SK-N-SH (cell line): Measurements from ENCODE around the gene LRP5. TPM values are rescaled to one million over a fixed set of nuclear protein-coding genes. Genes with fewer than 3 reads are reported as not detected.

Experiments used
- CTCF ChIA-PET: fragments of 300-600, 350-600 bp; formaldehyde crosslinking; extraction: SDS; loops from one replicate; lab custom pipeline; 2021; lab: Yijun Ruan, JAX
- POLR2A ChIA-PET: fragments of 350-600 bp; sonication (Branson Sonifier 250); formaldehyde crosslinking; extraction: SDS; loops from one replicate; lab custom pipeline; 2020; ENCODE audit warnings: antibody characterized with exemption, inconsistent platforms; lab: Yijun Ruan, JAX
- DNase-seq: peaks from one replicate; pipeline ENCODE4 v3.0.0; 2012
- H2AFZ ChIP-seq: fragments of 200-600 bp; sonication (generic); 2 replicates; pipeline ENCODE4 v1.8.1; 2016; ENCODE audit warnings: antibody characterized with exemption, mild to moderate bottlenecking, low read depth
- H3F3A ChIP-seq: fragments of 200-600 bp; sonication (generic); replicated peaks from 2 replicates; pipeline ENCODE3; 2016; ENCODE audit warnings: antibody characterized with exemption, mild to moderate bottlenecking; ENCODE audit not compliant: insufficient read depth
- H3K27ac ChIP-seq, 2 experiments: fragments of 200-500 bp in 1 of 2; fragments of 200-600 bp in 1 of 2; sonication (Bioruptor generic) in 1 of 2; sonication (generic), shearing (Covaris generic) in 1 of 2; 2 replicates each; pipeline versions ENCODE4 v1.5.1 to v1.6.1; 2014 to 2016; ENCODE audit warnings: low read depth in 2 of 2, inconsistent platforms in 1 of 2, low read length in 1 of 2, mild to moderate bottlenecking in 1 of 2, mixed read lengths in 1 of 2
- H3K27me3 ChIP-seq: fragments of 200-600 bp; sonication (generic), shearing (Covaris generic); 2 replicates; pipeline ENCODE4 v1.6.1; 2016; ENCODE audit warnings: mixed run types; ENCODE audit not compliant: insufficient read depth
- H3K36me3 ChIP-seq, 2 experiments: fragments of 200-500 bp in 1 of 2; fragments of 200-600 bp in 1 of 2; sonication (Bioruptor generic) in 1 of 2; sonication (generic) in 1 of 2; replicated peaks in 1 of 2; 2 replicates each; pipeline versions ENCODE3 to v1.5.1; 2014 to 2016; ENCODE audit warnings: low read length in 1 of 2, mild to moderate bottlenecking in 1 of 2; ENCODE audit not compliant: insufficient read depth in 2 of 2, control insufficient read depth in 1 of 2
- H3K4me1 ChIP-seq, 2 experiments: fragments of 200-500 bp in 1 of 2; fragments of 200-600 bp in 1 of 2; sonication (Bioruptor generic) in 1 of 2; sonication (generic), shearing (Covaris generic) in 1 of 2; 2 replicates each; pipeline versions ENCODE4 v1.5.1 to v1.6.1; 2014 to 2016; ENCODE audit warnings: low read depth in 1 of 2, low read length in 1 of 2, mixed run types in 1 of 2; ENCODE audit not compliant: insufficient read depth in 2 of 2, control insufficient read depth in 1 of 2
- H3K4me2 ChIP-seq: fragments of 200-600 bp; sonication (generic), shearing (Covaris generic); 2 replicates; pipeline ENCODE4 v1.6.1; 2017; ENCODE audit warnings: mixed run types
- H3K4me3 ChIP-seq, 2 experiments: fragments of 200-500 bp in 1 of 2; fragments of 200-600 bp in 1 of 2; sonication (Bioruptor generic) in 1 of 2; sonication (generic), shearing (Covaris generic) in 1 of 2; 2 replicates each; pipeline versions ENCODE4 v1.5.1 to v1.8.1; 2014 to 2016; ENCODE audit warnings: low read depth in 2 of 2, inconsistent platforms in 1 of 2, low read length in 1 of 2, mild to moderate bottlenecking in 1 of 2, mixed read lengths in 1 of 2, moderate library complexity in 1 of 2
- H3K79me2 ChIP-seq: fragments of 200-600 bp; sonication (generic); 2 replicates; pipeline ENCODE4 v1.8.1; 2017; ENCODE audit warnings: mild to moderate bottlenecking; ENCODE audit not compliant: insufficient read depth
- H3K9ac ChIP-seq: fragments of 200-600 bp; sonication (generic); 2 replicates; pipeline ENCODE4 v1.6.1; 2017; ENCODE audit warnings: mixed run types
- H3K9me2 ChIP-seq: fragments of 200-600 bp; sonication (generic); 2 replicates; pipeline ENCODE4 v1.6.1; 2017; ENCODE audit warnings: mixed run types
- H3K9me3 ChIP-seq: fragments of 200-600 bp; sonication (generic); 2 replicates; pipeline ENCODE4 v1.6.1; 2017; ENCODE audit warnings: mixed run types, mild to moderate bottlenecking, moderate library complexity
- H4K20me1 ChIP-seq: fragments of 200-600 bp; sonication (generic); 2 replicates; pipeline ENCODE4 v1.6.1; 2017; ENCODE audit warnings: mild to moderate bottlenecking, mixed run types; ENCODE audit not compliant: insufficient read depth
- EP300 ChIP-seq, 2 experiments: IDR thresholded peaks; 2 replicates each; pipeline versions ENCODE4 v1.4.0 to v1.6.1; 2012; ENCODE audit warnings: borderline replicate concordance in 1 of 2, low read depth in 1 of 2, low read length in 1 of 2
- EZH2phosphoT487 ChIP-seq: fragments of 200-600 bp; sonication (generic); IDR thresholded peaks from 2 replicates; pipeline ENCODE4 v1.6.1; 2017; ENCODE audit warnings: low read depth, mixed run types, mild to moderate bottlenecking, antibody characterized with exemption, moderate library complexity, borderline replicate concordance
- FOXJ3 ChIP-seq: sonication (generic); formaldehyde crosslinking; IDR thresholded peaks from 2 replicates; pipeline ENCODE4 v1.5.1; 2020; ENCODE audit warnings: mild to moderate bottlenecking, missing genetic modification reagents
- FOXM1 ChIP-seq: IDR thresholded peaks from 2 replicates; pipeline ENCODE4 v1.4.0; 2012; ENCODE audit warnings: low read depth, mild to moderate bottlenecking
- GABPA ChIP-seq: IDR thresholded peaks from 2 replicates; pipeline ENCODE4 v1.4.0; 2012; ENCODE audit warnings: low read depth, mild to moderate bottlenecking
- IRF3 ChIP-seq: fragments of 150-350 bp; IDR thresholded peaks from 2 replicates; pipeline ENCODE4 v1.6.1; 2016; ENCODE audit warnings: mild to moderate bottlenecking, low read depth, low read length
- NRF1 ChIP-seq: IDR thresholded peaks from 2 replicates; pipeline ENCODE4 v1.6.1; 2012; ENCODE audit warnings: low read depth, mild to moderate bottlenecking, low read length
- RCOR1 ChIP-seq: fragments of 150-350 bp; IDR thresholded peaks from 2 replicates; pipeline ENCODE4 v1.6.1; 2017; ENCODE audit warnings: antibody characterized with exemption, low read length
- REST ChIP-seq: IDR thresholded peaks from 2 replicates; pipeline ENCODE4 v1.6.1; 2012; ENCODE audit warnings: mild to moderate bottlenecking, low read depth, low read length, moderate library complexity
- RFX5 ChIP-seq: IDR thresholded peaks from 2 replicates; pipeline ENCODE4 v1.6.1; 2012; ENCODE audit warnings: mild to moderate bottlenecking, improper control_type of control experiment, low read length
- RXRA ChIP-seq: IDR thresholded peaks from 2 replicates; pipeline ENCODE4 v1.4.0; 2012; ENCODE audit warnings: low read depth, mild to moderate bottlenecking, borderline replicate concordance
- SIN3A ChIP-seq: IDR thresholded peaks from 2 replicates; pipeline ENCODE4 v1.6.1; 2012; ENCODE audit warnings: low read depth, mild to moderate bottlenecking, low read length, moderate library complexity, borderline replicate concordance
- SMC3 ChIP-seq: IDR thresholded peaks from 2 replicates; pipeline ENCODE4 v1.6.1; 2012; ENCODE audit warnings: low read depth, low read length, improper control_type of control experiment
- TCF12 ChIP-seq: IDR thresholded peaks from 2 replicates; pipeline ENCODE4 v1.4.0; 2012
- TEAD4 ChIP-seq: IDR thresholded peaks from 2 replicates; pipeline ENCODE4 v1.4.0; 2012; ENCODE audit warnings: mild to moderate bottlenecking, borderline replicate concordance; ENCODE audit not compliant: insufficient read depth
- USF1 ChIP-seq: IDR thresholded peaks from 2 replicates; pipeline ENCODE4 v1.4.0; 2012; ENCODE audit warnings: low read depth, borderline replicate concordance
- YY1 ChIP-seq: IDR thresholded peaks from 2 replicates; pipeline ENCODE4 v1.4.0; 2012; ENCODE audit warnings: low read depth, mild to moderate bottlenecking
- WGBS: methylation state at CpG from one replicate; pipeline ENCODE4 v1.1.6; 2017; ENCODE audit warnings: low lambda C conversion rate; 5-methylcytosine and 5-hydroxymethylcytosine counted together
- polyA plus RNA-seq, 3 experiments: library from polyadenylated mRNA; depleted of rRNA; stranded (reverse); fragments of >200 nt; gene quantifications; 2 replicates each; pipeline ENCODE4 v1.2.3, GENCODE V29; 2012

The LRP5 gene
- polyA plus RNA-seq, 1 of the 3 experiments (the other 2 are of a cell fraction) = 15.0 TPM

- Histone ChIP-seq H4K20me1 (0 out of 2 replicates have a peak, but pooled peaks cover 4% of the 10 kb centered on the region), H3F3A (no peaks in the 10 kb centered on the region), H3K27ac (no peak overlapping the region), H2AFZ (no peak overlapping the region), H3K27me3 (no peaks in the 10 kb centered on the region), H3K79me2 (peaks cover 56% of the 10 kb centered on the region; the same call in 1 of the 2 replicates), H3K4me3 (no peak overlapping the region), H3K9ac (no peak overlapping the region), H3K9me3 (no peaks in the 10 kb centered on the region), H3K9me2 (no peaks in the 10 kb centered on the region), H3K36me3 (no peaks in the 10 kb centered on the region), H3K4me2 (no peak overlapping the region), H3K4me1 (peaks cover 16 to 30% of the 10 kb centered on the region in 2 experiments; a peak in 2 of 4 replicates)
- ChIA-PET CTCF (no interaction called here), POLR2A (interaction anchor here (0.7 kb wide), 1 partner anchor 17 kb away, joined by 3 read pairs; no protein-coding TSS in a partner anchor)
- WGBS = 98% methylated on average over 9 of the region's 11 CpGs
- TF ChIP-seq TEAD4 (no peak), TCF12 (no peak), FOXM1 (no peak), NRF1 (no peak), FOXJ3 (CRISPR knock-in tag) (no peak), GABPA (no peak), RFX5 (no peak), RCOR1 (no peak), SIN3A (no peak)
- no peak for DNase-seq
Measured at GRCh38 chr11:68345776-68346461, 33.5 kb downstream of the LRP5 start.

GRCh38 chr11:68346462-68346790 is 34.0 kb downstream of the LRP5 start:
- Histone ChIP-seq H3K27ac (no peak overlapping the region; a peak in 1 of 4 replicates), H4K20me1 (0 out of 2 replicates have a peak, but pooled peaks cover 4% of the 10 kb centered on the region), H3K27me3 (no peaks in the 10 kb centered on the region), H3K4me1 (peaks cover 12 to 26% of the 10 kb centered on the region in 2 experiments; a peak in 2 of 4 replicates), H3K9me3 (no peaks in the 10 kb centered on the region), H3F3A (no peaks in the 10 kb centered on the region), H3K9ac (no peak overlapping the region), H3K4me2 (no peak overlapping the region), H2AFZ (no peak overlapping the region), H3K79me2 (peaks cover 51% of the 10 kb centered on the region; the same call in 1 of the 2 replicates), H3K9me2 (no peaks in the 10 kb centered on the region), H3K36me3 (no peaks in the 10 kb centered on the region), H3K4me3 (no peak overlapping the region)
- DNase-seq = no peak
- CTCF ChIA-PET = no interaction called here
- TF ChIP-seq EZH2phosphoT487 = no peak
- no peak for TF ChIP-seq RXRA
- 86% methylated on average over 1 of the region's 2 CpGs for WGBS
- POLR2A ChIA-PET = no interaction called here

- Histone ChIP-seq H2AFZ (no peak overlapping the region), H4K20me1 (0 out of 2 replicates have a peak, but pooled peaks cover 4% of the 10 kb centered on the region), H3K27ac (no peak overlapping the region), H3K9ac (no peak overlapping the region), H3K4me2 (no peak overlapping the region), H3K27me3 (no peaks in the 10 kb centered on the region), H3K9me3 (no peaks in the 10 kb centered on the region), H3K4me3 (no peak overlapping the region), H3K79me2 (peaks cover 47% of the 10 kb centered on the region; the same call in 1 of the 2 replicates), H3F3A (no peaks in the 10 kb centered on the region), H3K36me3 (no peaks in the 10 kb centered on the region), H3K4me1 (peaks cover 5 to 17% of the 10 kb centered on the region in 2 experiments; a peak in 2 of 4 replicates), H3K9me2 (no peaks in the 10 kb centered on the region)
- CTCF ChIA-PET = interaction anchor here (0.7 kb wide), 1 partner anchor 49 kb away, joined by 3 read pairs; no protein-coding TSS in a partner anchor
- WGBS = 100% methylated on average over 7 of the region's 8 CpGs
- no peak for DNase-seq
- POLR2A ChIA-PET = no interaction called here
- TF ChIP-seq SMC3 (no peak), REST (no peak), EP300 (IDR thresholded peaks at IDR 0.05; ENCODE audit: borderline replicate concordance in 1 of 2, low read depth in 1 of 2, low read length in 1 of 2) (no peak), USF1 (no peak), YY1 (no peak), TCF12 (no peak), IRF3 (no peak)
Measured at GRCh38 chr11:68347345-68347744, 35.0 kb downstream of the LRP5 start.
